LoVo (cell line): ENCODE measurements around the gene ZNF618.

Source experiments
- DNase-seq: peaks from one replicate; pipeline ENCODE4 v3.0.0-alpha.2; 2016; ENCODE audit warnings: low spot score

Gene ZNF618

GRCh38 chr9:114025196-114025753 is 149.2 kb downstream of the ZNF618 start:
- DNase-seq: no peak

- DNase-seq: no peak
Observed at GRCh38 chr9:114025760-114026159, 149.7 kb downstream of the ZNF618 start.

GRCh38 chr9:114026335-114026734 is 150.2 kb downstream of the ZNF618 start:
- DNase-seq: no peak

GRCh38 chr9:114027159-114027862 is 151.2 kb downstream of the ZNF618 start:
- no peak for DNase-seq

- DNase-seq: no peak
Observed at GRCh38 chr9:114027863-114028465, 151.9 kb downstream of the ZNF618 start.

GRCh38 chr9:114028646-114029045 is 152.5 kb downstream of the ZNF618 start:
- DNase-seq: no peak

- DNase-seq: no peak
Observed at GRCh38 chr9:114029311-114030170, 153.4 kb downstream of the ZNF618 start.

GRCh38 chr9:114030364-114030763 is 154.3 kb downstream of the ZNF618 start:
- no peak for DNase-seq

- DNase-seq: no peak
Observed at GRCh38 chr9:114031037-114031630, 155.0 kb downstream of the ZNF618 start.

GRCh38 chr9:114031948-114032840 is 156.1 kb downstream of the ZNF618 start:
- DNase-seq: no peak

GRCh38 chr9:114033397-114034103 is 157.4 kb downstream of the ZNF618 start:
- no peak for DNase-seq

GRCh38 chr9:114034196-114034595 is 158.1 kb downstream of the ZNF618 start:
- no peak for DNase-seq

GRCh38 chr9:114034661-114035062 is 158.6 kb downstream of the ZNF618 start:
- DNase-seq: no peak

GRCh38 chr9:114035221-114035844 is 159.2 kb downstream of the ZNF618 start:
- DNase-seq: no peak

- no peak for DNase-seq
Observed at GRCh38 chr9:114035845-114036801, 160.0 kb downstream of the ZNF618 start.

GRCh38 chr9:114037249-114037648 is 161.1 kb downstream of the ZNF618 start:
- DNase-seq: no peak

GRCh38 chr9:114037961-114038723 is 162.0 kb downstream of the ZNF618 start:
- no peak for DNase-seq

GRCh38 chr9:114038724-114039313 is 162.7 kb downstream of the ZNF618 start:
- DNase-seq: no peak
